ENCODE measurements around the gene KCNIP1.

Gene KCNIP1

GRCh38 chr5:170628691-170629565 lies 125.1 kb downstream of the KCNIP1 start:
- TF ChIP-seq CTCF (IDR thresholded peaks at IDR 0.05; ENCODE audit: low read length) (no peak), EZH2 (IDR thresholded peaks at IDR 0.05; ENCODE audit: borderline replicate concordance, low read length) (no peak)
- Histone ChIP-seq H3K4me2 (ENCODE audit: low read length) (no peak overlapping the region), H3K9ac (ENCODE audit: low read length) (no peak overlapping the region), H3K36me3 (ENCODE audit: insufficient read depth, low read length) (no peaks in the 10 kb centered on the region), H3K4me1 (ENCODE audit: insufficient read depth, low read length, severe bottlenecking) (no peaks in the 10 kb centered on the region), H3F3A (ENCODE audit: insufficient read depth, low read length) (no peaks in the 10 kb centered on the region), H3K9me3 (ENCODE audit: low read length) (no peaks in the 10 kb centered on the region), H3K9me2 (ENCODE audit: low read depth, low read length) (no peaks in the 10 kb centered on the region), H4K20me1 (ENCODE audit: insufficient read depth, low read length) (no peaks in the 10 kb centered on the region), H2AFZ (ENCODE audit: low read length) (no peak overlapping the region), H3K27ac (ENCODE audit: low read depth, low read length, poor library complexity, severe bottlenecking) (no peak overlapping the region), H3K4me3 (ENCODE audit: low read depth, low read length, poor library complexity, severe bottlenecking) (no peak overlapping the region), H3K79me2 (ENCODE audit: insufficient read depth, low read length) (no peaks in the 10 kb centered on the region), H3K27me3 (ENCODE audit: insufficient read depth, low read length) (no peaks in the 10 kb centered on the region)

GRCh38 chr5:170629566-170630175 lies 125.9 kb downstream of the KCNIP1 start:
- Histone ChIP-seq H3K9me3 (ENCODE audit: low read length) (no peaks in the 10 kb centered on the region), H3K9ac (ENCODE audit: low read length) (no peak overlapping the region), H3K4me1 (ENCODE audit: insufficient read depth, low read length, severe bottlenecking) (no peaks in the 10 kb centered on the region), H3K4me2 (ENCODE audit: low read length) (no peak overlapping the region), H2AFZ (ENCODE audit: low read length) (no peak overlapping the region), H3K27me3 (ENCODE audit: insufficient read depth, low read length) (no peaks in the 10 kb centered on the region), H3K79me2 (ENCODE audit: insufficient read depth, low read length) (no peaks in the 10 kb centered on the region), H3F3A (ENCODE audit: insufficient read depth, low read length) (no peaks in the 10 kb centered on the region), H4K20me1 (ENCODE audit: insufficient read depth, low read length) (no peaks in the 10 kb centered on the region), H3K36me3 (ENCODE audit: insufficient read depth, low read length) (no peaks in the 10 kb centered on the region), H3K27ac (ENCODE audit: low read depth, low read length, poor library complexity, severe bottlenecking) (no peak overlapping the region), H3K9me2 (ENCODE audit: low read depth, low read length) (no peaks in the 10 kb centered on the region), H3K4me3 (ENCODE audit: low read depth, low read length, poor library complexity, severe bottlenecking) (no peak overlapping the region)
- TF ChIP-seq EZH2 (IDR thresholded peaks at IDR 0.05; ENCODE audit: borderline replicate concordance, low read length) (no peak), CTCF (IDR thresholded peaks at IDR 0.05; ENCODE audit: low read length) (no peak)

GRCh38 chr5:170630226-170630625 lies 126.4 kb downstream of the KCNIP1 start:
- Histone ChIP-seq H2AFZ (ENCODE audit: low read length) (no peak overlapping the region), H3K9me2 (ENCODE audit: low read depth, low read length) (no peaks in the 10 kb centered on the region), H3K27me3 (ENCODE audit: insufficient read depth, low read length) (no peaks in the 10 kb centered on the region), H3K9ac (ENCODE audit: low read length) (no peak overlapping the region), H3K79me2 (ENCODE audit: insufficient read depth, low read length) (no peaks in the 10 kb centered on the region), H3K4me2 (ENCODE audit: low read length) (no peak overlapping the region), H3K9me3 (ENCODE audit: low read length) (no peaks in the 10 kb centered on the region), H3F3A (ENCODE audit: insufficient read depth, low read length) (no peaks in the 10 kb centered on the region), H4K20me1 (ENCODE audit: insufficient read depth, low read length) (no peaks in the 10 kb centered on the region), H3K4me1 (ENCODE audit: insufficient read depth, low read length, severe bottlenecking) (no peaks in the 10 kb centered on the region), H3K27ac (ENCODE audit: low read depth, low read length, poor library complexity, severe bottlenecking) (no peak overlapping the region), H3K4me3 (ENCODE audit: low read depth, low read length, poor library complexity, severe bottlenecking) (no peak overlapping the region), H3K36me3 (ENCODE audit: insufficient read depth, low read length) (no peaks in the 10 kb centered on the region)
- TF ChIP-seq CTCF (IDR thresholded peaks at IDR 0.05; ENCODE audit: low read length) (no peak), EZH2 (IDR thresholded peaks at IDR 0.05; ENCODE audit: borderline replicate concordance, low read length) (no peak)
